Hematopoietic multipotent progenitor cell (in vitro differentiated cells): Measurements from ENCODE around the gene GRN. TPM values are rescaled to one million over a fixed set of nuclear protein-coding genes. Genes with fewer than 3 reads are reported as not detected.
"Not testable (repeated sequence)": the region's sequence is repeated elsewhere in the genome, so short reads cannot be mapped to it uniquely, and the experiment has no call there.

ENCODE experiments used
- DNase-seq, 3 donors: peaks; one replicate each; pipeline ENCODE4 v3.0.0-alpha.2; 2011 to 2015; ENCODE audit warnings: low read depth in 2 of 3, low spot score in 2 of 3
- total RNA-seq: library from RNA; depleted of rRNA; stranded (reverse); fragments of >200 nt; gene quantifications from one replicate; pipeline ENCODE4 v1.2.3, GENCODE V29; 2012

The GRN gene
- total RNA-seq, 1 donor, result 263 TPM

DNA sequence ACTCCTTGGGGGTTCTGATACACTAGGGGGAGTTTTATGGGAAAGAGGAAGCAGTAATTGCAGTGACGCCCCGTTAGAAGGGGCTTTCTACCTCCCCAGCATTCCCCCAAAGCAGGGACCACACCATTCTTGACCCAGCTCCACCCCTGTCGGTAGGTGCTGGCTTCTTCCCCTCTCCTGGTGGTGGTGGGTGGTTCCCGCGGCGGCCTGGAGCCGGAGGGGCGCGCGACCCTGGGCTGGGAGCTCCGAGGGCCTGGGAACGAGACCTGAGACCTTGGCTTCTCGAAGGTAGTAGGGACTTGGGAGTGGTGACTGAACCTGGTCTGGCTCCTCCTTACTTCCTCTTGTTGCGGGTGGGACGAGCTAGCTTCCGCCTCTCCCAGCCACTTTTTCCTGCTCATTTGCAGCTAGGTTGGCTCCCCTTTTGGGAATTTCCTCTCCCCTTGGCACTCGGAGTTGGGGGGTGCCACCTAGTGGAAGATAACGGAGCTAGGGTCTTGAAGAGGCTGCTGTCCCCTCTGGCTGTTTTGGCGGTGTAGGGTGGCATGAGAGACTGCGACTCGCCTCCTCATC is 438 bp downstream of the GRN start:
- DNase-seq, result peak in 2 of 3 donors; percentile 63 to 66

DNA sequence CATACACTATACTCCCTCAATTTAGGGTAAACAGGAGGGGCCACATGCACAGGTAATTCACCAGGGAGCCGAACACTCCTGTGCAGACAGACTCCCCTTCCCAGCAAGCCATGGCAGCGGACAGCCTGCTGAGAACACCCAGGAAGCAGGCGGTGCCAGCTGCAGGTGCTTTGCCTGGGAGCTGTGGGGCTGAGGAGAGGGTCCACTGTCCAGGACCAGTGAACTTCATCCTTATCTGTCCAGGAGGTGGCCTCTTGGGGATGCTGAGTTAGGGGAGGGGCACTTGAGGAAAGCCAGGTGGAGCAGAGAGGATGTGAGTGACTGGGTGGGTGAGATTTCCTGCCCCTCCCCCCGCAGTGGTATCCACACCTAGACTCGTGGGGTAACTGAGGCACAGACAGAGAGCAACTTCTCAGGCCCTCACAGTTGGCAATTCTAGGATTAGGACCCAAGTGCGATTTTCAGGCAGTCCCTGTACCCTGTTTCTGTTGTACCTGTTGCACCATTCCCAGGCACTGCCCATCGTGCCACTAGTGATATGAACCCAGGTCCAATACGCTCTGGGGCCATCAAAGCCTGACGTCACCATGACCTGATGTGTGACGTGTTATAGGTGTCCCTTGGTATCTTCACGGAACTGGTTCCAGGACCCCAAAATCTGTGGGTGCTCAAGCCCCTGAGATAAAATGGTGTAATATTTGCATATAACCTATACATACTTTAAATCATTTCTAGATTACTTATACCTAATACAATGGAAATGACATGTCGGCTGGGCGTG is 1.2 kb downstream of the GRN start:
- DNase-seq, result no peak

DNA sequence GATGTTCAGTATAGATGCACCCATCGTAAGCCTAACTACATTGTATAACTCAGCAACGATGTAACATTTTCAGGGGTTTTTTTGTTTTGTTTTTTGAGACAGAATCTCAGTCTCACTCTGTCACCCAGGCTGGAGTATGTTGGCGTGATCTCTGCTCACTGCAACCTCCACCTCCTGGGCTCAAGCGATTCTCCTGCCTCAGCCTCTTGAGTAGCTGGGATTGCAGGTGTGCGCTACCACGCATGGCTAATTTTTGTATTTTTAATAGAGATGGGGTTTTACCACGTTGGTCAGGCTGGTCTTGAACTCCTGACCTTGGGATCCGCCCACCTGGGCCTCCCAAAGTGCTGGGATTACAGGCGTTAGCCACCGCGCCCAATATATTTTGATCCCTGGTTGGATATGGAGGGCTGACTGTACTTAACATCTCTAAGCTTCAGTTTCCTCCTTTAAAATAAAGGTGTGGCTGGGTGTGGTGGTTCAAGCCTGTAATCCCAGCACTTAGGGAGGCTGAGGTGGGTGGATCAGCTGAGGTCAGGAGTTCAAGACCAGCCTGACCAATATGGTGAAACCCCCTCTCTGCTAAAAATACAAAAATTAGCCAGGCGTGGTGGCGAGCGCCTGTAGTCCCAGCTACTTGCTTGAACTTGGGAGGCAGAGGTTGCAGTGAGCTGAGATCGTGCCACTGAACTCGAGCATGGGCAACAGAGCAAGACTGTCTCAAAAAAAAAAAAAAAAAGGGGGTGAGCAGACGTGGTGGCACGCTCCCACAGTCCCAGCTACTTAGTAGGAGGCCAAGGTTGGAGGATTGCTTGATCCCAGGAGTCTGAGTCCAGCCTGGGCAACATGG is 2.3 kb downstream of the GRN start:
- DNase-seq, result not testable (repeated sequence)

DNA sequence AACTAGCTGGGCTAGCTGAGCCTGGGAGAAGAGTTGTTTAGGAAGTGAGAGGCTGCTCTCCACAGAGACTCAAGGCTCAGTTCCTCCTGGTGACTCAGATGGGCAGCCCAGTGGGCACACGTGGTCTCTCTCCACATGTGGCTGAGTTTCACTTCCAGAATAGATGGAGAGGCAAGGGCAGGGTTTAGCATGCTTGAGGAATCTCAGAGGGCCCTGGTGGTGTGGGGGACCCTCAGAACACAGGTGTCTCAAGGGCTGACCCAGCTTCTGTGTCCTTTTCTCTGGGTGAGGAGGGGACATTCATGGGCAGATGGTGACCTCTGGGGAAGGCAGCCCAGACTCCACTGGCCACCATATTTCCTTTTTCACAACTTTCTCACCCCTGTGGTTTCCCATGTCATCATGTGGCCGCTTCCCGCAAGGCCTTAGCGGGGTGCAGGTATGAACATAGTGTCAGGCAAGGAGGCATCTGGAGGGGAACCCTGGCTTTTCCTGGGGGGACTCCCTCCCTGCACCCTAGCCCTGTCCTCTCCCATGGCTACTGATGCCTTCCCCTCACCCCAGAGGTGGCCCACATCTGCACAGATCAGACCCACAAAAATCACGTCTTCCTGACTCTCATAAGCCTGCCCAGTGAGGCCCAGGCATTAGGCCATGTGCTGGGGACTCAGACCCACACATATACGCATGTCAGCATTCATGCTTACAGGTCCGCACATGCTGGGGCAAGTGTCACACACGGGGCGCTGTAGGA is 3.3 kb downstream of the GRN start:
- peak in 2 of 3 donors; percentile 53 to 57 for DNase-seq

DNA sequence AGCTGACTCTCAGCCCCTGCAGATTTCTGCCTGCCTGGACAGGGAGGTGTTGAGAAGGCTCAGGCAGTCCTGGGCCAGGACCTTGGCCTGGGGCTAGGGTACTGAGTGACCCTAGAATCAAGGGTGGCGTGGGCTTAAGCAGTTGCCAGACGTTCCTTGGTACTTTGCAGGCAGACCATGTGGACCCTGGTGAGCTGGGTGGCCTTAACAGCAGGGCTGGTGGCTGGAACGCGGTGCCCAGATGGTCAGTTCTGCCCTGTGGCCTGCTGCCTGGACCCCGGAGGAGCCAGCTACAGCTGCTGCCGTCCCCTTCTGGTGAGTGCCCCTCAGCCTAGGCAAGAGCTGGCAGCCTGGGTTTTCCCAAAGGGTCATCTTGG is 3.9 kb downstream of the GRN start:
- DNase-seq, result no peak

DNA sequence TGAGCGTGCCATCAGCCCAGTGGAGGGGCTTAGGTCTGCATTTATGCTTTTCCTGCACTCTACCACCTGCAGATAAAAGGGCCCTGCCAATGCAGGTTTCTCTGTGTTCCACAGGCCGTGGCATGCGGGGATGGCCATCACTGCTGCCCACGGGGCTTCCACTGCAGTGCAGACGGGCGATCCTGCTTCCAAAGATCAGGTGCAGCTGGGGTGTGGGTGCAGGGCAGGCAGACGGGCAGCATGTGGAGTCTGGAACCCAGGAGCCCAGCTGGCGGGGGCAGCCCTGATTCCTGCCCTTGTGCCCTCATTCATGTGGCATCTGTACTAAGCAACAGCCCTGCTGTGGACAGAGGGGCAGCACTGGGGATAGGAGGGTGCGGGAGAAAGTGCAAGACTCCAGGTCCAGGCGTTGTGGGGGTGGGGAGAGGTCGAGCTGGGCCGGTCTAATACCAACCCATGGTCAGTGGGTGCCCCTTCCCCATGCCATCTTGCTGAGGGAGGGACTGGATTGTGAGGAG is 4.5 kb downstream of the GRN start:
- no peak for DNase-seq

DNA sequence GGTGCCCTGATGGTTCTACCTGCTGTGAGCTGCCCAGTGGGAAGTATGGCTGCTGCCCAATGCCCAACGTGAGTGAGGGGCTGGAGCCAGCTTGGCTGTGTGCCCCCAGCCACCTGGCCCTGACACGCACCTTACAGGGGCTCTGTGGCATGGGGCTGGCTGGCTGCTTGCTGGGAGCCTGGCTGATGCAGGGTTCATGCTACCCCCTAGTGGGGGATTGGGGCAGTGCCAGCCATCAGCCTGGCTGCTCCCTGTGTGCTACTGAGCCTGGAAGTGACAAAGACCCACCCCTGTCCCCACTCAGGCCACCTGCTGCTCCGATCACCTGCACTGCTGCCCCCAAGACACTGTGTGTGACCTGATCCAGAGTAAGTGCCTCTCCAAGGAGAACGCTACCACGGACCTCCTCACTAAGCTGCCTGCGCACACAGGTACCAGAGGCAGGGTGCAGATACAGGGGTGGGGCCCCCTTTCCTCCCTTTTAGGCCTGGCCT is 5.7 kb downstream of the GRN start:
- DNase-seq, result peak in 2 of 3 donors; percentile 72 to 76

DNA sequence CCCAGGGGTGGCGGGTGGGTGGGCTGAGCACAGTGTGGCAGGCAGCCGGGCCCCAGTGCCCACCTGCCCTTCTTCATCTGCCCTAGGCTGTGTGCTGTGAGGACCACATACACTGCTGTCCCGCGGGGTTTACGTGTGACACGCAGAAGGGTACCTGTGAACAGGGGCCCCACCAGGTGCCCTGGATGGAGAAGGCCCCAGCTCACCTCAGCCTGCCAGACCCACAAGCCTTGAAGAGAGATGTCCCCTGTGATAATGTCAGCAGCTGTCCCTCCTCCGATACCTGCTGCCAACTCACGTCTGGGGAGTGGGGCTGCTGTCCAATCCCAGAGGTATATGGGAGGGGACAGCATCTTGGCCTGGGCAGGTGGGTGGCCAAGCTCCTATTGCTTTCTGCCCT is 6.4 kb downstream of the GRN start:
- no peak for DNase-seq

DNA sequence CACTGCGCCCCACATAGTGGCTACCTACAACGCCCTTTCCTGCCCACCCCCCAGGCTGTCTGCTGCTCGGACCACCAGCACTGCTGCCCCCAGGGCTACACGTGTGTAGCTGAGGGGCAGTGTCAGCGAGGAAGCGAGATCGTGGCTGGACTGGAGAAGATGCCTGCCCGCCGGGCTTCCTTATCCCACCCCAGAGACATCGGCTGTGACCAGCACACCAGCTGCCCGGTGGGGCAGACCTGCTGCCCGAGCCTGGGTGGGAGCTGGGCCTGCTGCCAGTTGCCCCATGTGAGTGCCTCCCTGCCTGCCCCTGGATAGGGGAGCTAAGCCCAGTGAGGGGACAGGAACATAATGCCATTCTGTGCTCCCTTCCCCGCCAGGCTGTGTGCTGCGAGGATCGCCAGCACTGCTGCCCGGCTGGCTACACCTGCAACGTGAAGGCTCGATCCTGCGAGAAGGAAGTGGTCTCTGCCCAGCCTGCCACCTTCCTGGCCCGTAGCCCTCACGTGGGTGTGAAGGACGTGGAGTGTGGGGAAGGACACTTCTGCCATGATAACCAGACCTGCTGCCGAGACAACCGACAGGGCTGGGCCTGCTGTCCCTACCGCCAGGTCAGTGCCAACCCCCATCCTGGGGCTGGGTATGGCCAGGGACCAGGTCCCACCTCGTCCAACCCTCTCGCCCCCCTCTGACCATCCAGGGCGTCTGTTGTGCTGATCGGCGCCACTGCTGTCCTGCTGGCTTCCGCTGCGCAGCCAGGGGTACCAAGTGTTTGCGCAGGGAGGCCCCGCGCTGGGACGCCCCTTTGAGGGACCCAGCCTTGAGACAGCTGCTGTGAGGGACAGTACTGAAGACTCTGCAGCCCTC is 7.1 kb downstream of the GRN start:
- DNase-seq, result no peak

DNA sequence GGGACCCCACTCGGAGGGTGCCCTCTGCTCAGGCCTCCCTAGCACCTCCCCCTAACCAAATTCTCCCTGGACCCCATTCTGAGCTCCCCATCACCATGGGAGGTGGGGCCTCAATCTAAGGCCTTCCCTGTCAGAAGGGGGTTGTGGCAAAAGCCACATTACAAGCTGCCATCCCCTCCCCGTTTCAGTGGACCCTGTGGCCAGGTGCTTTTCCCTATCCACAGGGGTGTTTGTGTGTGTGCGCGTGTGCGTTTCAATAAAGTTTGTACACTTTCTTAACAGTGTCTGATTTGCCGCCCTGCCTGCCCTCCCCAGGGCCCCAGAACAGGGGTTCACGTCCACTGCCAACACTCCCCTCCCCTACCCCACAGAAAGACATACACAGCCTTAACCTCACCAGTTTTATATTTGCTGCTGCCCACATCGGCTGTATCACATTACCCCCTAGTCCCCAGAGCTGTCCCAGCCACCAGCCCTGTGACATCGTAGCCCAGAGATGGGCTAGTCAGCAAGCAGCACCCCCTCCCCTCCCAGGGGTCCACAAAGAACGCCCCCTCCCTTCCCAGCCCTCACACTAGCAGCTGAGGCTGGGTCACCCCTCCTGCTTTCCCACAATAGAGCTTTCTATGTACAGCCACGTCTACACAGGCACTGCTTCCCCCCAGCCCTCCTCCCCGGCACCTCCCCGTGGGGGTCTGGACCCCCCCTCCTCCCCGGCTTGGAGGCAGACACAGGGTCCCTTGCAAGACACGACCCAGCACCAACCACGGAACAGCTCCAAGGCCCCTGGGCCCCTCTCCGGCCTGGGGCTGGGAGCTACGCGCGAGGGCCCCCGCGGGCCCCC is 7.9 kb downstream of the GRN start:
- DNase-seq, result no peak

DNA sequence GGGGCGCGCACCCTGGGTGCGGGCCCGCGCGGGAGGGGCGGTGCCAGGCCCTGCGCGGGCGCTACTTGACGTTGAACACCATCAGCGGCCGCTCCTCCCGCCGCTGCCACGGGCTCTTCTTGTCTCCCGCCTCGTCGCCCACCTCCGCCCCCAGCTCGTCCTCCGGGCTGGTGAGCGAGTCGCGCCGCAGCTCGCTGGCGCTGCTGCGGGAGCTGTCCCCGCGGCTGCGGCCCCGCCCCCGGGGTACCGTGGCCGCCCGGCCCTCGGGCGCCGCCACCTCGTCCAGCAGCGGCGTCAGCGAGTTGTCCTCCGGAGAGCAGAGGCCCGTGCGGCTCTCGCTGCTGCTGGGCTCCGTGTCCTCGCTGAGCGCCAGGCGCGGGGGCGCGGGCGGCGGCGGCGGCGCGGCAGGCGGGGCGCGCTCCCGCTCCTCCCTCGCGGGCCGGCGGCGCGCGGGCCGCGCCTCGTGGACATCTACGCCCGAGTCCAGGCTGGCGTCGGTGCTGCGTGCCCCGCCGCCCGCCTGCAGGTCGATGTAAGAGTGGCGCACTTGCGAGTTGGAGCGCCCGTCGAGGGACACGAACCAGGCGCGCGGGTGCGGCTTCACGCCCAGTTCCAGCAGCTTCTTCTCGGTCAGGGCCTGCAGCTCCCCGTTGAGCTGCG is 8.7 kb downstream of the GRN start:
- peak in 1 of 3 donors; percentile 29 for DNase-seq

DNA sequence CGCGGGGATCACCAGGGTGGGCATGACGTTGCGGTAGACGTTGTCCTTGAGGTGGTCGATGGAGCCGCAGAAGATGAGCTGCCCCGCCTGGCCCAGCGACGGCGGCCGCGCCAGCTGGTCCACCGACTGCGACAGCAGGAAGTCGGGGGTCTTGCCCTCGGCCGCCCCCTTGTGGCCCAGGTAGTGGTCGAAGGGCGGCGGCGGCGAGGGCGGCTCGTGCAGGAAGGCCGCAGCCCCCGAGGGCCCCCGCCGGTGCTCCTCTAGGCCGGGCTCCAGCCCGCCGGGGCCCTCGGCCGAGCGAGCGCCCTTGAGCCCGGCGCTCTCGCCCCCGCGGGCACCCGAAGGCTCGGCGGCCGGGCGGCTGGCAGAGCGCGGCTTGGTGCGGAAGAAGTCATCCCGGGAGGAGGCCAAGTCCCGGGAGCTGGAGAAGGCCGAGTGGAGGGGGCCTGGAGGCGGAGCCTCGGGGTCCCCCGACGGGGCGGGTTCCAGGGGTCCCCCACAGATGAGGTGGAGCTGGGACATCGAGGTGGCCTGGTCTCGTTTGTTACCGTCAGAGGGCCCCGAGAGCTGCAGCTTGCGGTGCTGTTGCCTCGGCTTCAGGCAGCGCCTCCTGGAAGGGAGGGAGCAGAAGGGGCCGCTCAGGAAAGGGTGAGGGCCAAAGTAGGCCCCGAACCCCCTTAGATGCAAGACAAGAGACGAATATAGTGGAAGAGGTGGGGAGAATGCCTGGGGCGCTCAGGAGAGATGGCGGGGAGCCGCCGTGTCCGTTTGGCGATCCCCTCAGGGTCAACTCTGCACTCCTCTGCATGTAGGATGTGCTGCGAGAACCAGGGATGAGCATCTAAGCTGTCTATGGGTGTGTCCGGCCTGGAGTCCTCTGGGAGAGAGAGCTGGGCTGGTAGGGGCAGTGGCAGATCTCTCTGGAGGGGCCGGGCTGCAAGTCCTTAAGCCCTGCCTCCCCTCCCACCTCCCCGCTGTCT is 9.8 kb downstream of the GRN start:
- peak in 2 of 3 donors; percentile 53 to 59 for DNase-seq

DNA sequence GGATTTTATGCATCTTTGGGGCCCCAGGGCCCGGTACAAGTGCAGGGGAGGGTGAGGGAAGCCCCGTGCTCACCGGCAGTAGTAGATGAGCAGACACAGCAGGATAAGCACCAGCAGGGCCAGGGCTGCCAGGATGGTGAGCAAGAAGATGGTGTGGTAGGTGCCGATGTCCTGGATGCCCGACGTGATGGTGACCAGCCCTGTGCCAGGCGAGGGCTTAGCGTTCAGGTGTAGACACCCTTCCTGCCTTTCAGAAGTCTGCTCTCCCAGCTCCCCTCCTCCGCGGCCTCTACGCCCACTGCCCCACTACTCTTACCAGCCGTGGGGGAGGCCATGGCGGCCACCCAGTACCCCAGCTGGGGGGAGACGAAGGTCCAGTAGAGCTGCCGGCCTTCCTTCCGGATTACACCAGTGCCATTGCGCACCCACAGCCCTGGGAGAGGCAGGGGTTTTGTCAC is 10.6 kb downstream of the GRN start:
- no peak for DNase-seq

DNA sequence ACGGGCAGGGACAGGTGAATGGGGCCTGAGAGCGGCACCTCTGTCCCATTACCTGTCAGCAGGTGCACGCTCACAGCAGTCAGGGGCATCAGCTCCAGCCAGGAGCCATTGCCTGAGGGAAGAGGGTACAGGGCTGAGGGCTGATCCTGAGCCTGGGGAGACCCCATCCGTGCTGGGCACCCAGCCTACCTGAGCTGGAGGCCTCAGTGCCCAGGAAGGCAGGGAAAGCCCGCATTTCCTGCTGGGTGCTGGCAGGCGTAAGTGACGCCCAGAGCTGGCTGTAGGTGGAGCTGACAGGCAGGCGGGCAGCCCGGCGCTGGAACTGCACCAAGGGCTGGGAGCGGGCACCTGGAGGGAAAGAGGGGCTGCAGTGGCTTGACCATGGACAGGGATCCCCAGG is 11.1 kb downstream of the GRN start:
- DNase-seq, result no peak

DNA sequence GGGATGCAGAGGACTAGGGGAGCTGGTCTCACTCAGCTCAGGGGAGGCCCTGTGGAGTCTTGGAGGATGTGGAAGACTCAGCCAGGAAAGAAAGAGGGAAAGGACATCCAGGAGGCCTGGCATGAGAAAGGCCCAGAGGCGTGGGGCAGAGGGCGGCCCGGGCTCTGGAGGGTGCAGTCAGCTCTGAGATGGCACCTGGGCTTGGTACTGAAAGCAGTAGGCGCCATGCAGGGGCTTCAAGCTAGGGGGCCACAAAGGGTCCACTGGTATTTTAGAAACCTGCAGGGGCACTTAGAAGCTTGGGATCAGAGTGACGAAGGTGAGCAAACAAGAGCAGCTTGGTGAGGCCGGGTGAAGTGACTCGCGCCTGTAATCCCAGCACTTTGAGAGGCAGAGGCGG is 13.0 kb downstream of the GRN start:
- no peak for DNase-seq

DNA sequence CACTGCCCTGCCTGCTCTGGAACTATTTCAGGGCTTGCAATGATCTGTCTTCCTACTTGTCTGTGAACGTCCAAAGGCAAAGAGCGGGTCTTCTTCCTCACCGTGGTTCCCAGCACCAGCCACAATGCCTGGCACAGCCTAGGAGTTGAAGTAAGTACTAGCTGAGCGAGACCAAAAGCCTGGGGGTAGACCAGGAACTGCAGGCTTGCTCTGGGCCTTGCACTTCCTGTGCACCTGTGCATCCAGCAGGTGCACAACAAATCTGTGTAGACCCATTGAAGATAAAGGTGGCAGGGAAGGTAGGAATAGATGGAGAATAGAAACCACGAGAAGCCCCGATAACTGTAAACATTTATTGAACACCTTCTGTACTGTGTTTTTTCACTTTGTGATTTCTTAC is 13.9 kb downstream of the GRN start:
- DNase-seq, result no peak
